GM12874 (cell line): Measurements from ENCODE around the gene DAAM1.

Experiments
- CTCF ChIP-seq: IDR thresholded peaks from 2 replicates; pipeline ENCODE4 v1.5.1; 2011; ENCODE audit warnings: low read depth, mild to moderate bottlenecking, control low read depth, low read length, moderate library complexity; ENCODE audit not compliant: insufficient read depth

DAAM1 gene

DNA sequence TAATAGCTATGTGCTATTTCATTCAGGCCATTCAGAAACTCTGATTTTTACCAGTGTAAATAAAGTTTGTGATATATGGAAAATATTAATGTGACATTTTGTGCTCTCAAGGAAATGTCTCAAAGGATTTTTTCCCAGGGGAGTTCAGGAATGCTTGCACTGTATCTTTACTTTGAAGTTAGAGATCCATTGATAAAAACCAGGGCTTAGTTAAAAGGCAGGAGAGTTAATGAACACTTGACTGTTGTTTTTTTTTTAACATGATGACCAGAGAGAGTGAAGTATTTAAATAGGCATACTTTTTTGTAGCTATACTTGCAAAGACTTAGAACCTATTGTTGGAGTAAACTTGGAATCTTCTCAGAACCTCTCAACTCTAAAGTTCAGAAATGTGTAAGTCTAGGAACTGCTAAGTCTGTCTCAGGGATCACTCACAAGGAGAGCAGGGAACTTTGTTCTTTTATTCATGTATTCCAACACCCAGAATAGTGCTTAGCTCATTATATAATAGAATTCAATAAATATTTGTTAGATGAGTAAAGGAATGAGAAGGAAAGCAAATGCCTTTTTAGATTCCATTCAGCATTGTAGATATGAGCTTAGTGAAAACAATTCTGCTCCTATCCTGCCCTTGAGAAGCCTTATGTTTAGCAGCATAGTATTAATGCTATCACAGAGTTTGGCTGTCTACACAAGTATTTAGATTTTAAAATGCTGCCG is 117.5 kb downstream of the DAAM1 start:
- TF ChIP-seq CTCF = no peak

DNA sequence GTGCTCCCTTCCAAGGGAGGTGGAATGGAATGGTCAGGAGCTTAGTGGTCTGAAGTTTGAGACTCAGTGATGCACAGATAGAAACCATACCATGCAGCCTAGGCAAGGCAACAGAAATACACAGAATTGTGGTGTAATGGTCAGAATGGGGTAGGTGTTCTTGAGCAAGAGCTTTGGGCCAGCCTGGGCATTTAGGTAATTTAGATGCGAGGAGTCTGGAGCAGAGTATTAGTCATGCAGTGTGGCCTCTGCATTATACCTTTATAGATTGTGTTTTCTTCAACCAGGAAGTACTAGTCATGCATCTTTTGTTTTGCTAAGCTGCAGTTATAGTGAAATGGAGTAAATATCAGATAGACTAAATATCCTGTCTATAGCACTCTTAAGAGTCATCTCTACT is 118.3 kb downstream of the DAAM1 start:
- TF ChIP-seq CTCF = no peak

DNA sequence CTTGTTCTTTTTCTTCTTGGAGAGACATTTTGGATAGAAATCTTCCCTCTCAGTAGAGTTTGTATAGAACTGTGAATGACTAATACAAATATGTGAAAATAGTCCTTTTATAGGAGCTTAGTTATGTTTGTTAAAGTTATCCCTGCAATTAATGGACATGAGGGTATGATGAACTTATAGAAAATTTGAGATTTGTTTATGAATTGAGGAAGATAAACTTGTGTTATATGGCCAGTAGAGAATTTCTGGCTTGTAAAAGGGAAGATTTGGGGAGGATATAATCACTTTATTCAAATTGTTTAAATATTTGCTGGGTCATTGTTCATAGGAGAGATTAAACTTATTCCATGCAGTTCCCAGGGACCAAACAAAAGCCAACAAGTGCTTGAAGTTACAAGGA is 119.6 kb downstream of the DAAM1 start:
- TF ChIP-seq CTCF = no peak

DNA sequence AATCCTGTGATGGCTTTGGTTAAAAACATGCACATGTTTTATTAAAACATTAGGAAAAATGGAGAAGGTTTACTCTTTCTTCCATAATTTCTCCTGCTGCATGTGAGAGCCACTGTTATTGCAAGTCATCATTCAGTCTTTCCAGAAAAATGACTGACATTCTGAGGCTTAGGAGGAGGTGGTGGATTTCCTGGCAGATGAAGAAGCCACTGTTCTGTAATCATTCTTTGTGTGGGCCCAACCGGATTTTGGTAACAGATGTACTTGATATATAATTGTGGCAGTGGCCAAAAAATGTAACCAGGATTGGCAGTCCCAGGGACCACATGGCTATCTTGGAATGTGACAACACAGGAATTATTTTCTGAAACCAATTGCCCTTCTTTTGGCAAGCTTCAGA is 120.2 kb downstream of the DAAM1 start:
- TF ChIP-seq CTCF = no peak

DNA sequence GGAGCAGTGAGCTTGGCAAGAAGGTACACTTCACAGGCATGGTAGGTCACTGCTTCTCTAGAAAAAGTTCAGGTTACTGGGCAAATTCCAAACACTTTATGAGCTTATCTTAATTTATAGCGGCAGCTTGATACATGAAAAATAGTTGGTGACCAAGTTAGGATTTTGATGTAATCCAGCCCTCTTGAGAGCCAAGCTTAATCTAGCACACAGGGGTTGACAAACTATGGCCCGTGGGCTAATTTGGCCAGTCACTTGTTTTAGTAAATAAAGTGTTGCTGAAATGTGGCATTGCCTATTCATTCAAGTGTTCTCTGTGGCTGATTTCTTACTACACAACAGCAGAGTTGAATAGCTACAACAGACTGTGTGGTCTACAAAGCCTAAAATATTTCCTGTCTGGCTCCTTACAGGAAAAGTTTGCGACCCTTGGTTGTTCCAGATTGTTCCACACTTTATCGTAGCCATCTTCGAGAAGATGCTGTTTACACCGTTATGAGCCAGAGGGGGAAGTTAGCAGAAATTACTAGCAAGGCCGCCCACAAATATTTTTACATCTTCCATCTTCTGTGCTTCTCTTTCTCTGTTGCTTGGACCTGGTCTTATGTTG is 120.9 kb downstream of the DAAM1 start:
- no peak for TF ChIP-seq CTCF

GRCh38 chr14:59310633-59311032 is 122.2 kb downstream of the DAAM1 start:
- no peak for TF ChIP-seq CTCF

DNA sequence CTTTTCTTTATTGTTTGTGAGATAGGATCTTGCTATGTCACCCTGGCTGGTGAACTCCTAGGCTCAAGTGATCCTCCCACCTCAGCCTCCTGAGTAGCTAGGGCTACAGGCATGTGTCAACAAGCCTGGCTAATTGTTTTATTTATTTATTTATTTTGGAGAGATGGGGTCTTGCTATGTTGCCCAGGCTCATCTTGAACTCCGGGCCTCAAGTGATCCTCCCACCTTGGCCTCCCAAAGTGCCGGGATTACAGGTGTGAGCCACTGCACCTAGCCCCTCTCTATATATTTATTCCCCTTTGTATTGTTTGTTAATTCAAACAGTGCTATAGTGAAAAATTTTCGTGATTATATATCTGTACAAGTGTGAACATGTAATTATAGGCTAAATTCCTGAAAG is 123.3 kb downstream of the DAAM1 start:
- TF ChIP-seq CTCF = no peak
